ENCODE measurements around the gene SEC14L3. TPM values are rescaled to one million over a fixed set of nuclear protein-coding genes. Genes with fewer than 3 reads are reported as not detected.

Gene SEC14L3
- total and polyA plus RNA-seq, 10 of the 15 experiments (the other 5 are each of a cell fraction or from before 2014, with no cell fraction given), result 0.03 TPM; not detected in 9

GRCh38 chr22:30492144-30492543 lies 20.3 kb upstream of the SEC14L3 start (continued):
- no peak for TF ChIP-seq CUX1 (IDR thresholded peaks at IDR 0.05; ENCODE audit: insufficient replicate concordance, low read depth, low read length)
- no peak for TF ChIP-seq SREBF1 (IDR thresholded peaks at IDR 0.05; ENCODE audit: low read length)
- TF ChIP-seq USF1 (IDR thresholded peaks at IDR 0.05; ENCODE audit: borderline replicate concordance, extremely low read length, insufficient read depth, low read depth, low read length), result no peak
- TF ChIP-seq FOXK2 (IDR thresholded peaks at IDR 0.05), result no peak
- TF ChIP-seq BMI1 (IDR thresholded peaks at IDR 0.05; ENCODE audit: borderline replicate concordance), result no peak
- no peak for TF ChIP-seq SUPT20H (IDR thresholded peaks at IDR 0.05; ENCODE audit: borderline replicate concordance, control insufficient read depth, low read depth, low read length)
- no peak for TF ChIP-seq ZZZ3 (IDR thresholded peaks at IDR 0.05; ENCODE audit: control insufficient read depth, insufficient read length, low read depth)
- no peak for TF ChIP-seq IRF3 (IDR thresholded peaks at IDR 0.05)

All from GM12878 (cell line).